Fibroblast of villous mesenchyme (primary cell): ENCODE data around the gene PYDC2. TPM values are rescaled to one million over a fixed set of nuclear protein-coding genes. Genes with fewer than 3 reads are reported as not detected.

Experiments
- DNase-seq: peaks from one replicate; pipeline ENCODE4 v3.0.0-alpha.2; 2010; ENCODE audit warnings: low read depth
- H3K4me3 ChIP-seq: 2 replicates; pipeline ENCODE4 v1.5.1; 2011; ENCODE audit warnings: low read depth, mild to moderate bottlenecking, low read length
- CTCF ChIP-seq: IDR thresholded peaks from 2 replicates; pipeline ENCODE4 v1.5.1; 2012; ENCODE audit warnings: low read depth, mild to moderate bottlenecking, low read length; ENCODE audit not compliant: insufficient read depth
- total RNA-seq: library from RNA; depleted of rRNA; stranded (reverse); fragments of >200 nt; gene quantifications from 2 replicates; pipeline ENCODE4 v1.2.3, GENCODE V29; 2012

The PYDC2 gene
- 1.9 TPM in 1 of 2 replicates, not detected in the other for total RNA-seq

DNA sequence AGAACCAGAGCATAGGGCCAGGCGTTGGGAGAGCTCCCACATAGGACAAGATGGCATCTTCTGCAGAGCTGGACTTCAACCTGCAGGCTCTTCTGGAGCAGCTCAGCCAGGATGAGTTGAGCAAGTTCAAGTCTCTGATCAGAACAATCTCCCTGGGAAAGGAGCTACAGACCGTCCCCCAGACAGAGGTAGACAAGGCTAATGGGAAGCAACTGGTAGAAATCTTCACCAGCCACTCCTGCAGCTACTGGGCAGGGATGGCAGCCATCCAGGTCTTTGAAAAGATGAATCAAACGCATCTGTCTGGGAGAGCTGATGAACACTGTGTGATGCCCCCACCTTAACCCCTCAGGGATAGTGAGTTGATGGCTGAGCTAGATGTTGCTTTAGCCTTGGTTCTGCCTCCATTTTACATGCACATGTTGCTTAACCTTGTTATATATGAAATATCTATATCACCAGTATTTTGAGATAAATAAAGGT, at the start of gene PYDC2:
Gene PYDC2, plus strand, starts transcription at position 51 of the 483 bp plus-strand sequence. Its CDS starts 0 bp downstream, at position 51.
- no peak for DNase-seq
- TF ChIP-seq CTCF: no peak
- H3K4me3 ChIP-seq: no peak within 1 kb of the TSS

DNA sequence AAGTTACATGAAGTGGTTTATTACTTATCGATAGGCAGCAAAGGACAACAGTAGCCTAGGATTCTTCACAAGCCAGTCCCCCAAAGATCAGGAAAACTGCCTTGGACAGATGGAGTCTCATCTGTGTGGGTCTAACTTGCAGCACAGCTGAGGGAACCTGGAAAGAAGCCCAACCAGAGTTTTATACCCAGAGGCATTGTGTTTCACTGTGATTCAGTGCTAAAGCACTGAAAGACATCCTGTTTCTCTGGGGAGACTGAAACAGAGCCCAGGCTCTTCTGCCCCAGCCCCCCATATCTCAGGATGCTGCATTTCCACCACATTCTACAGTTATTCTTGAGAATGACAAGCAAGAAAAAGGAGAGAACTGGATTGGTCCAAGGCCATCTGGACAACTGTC, 48.2 kb upstream of the PYDC2 start:
- TF ChIP-seq CTCF: no peak
- peak; percentile 80 for DNase-seq
- no peak overlapping the region for H3K4me3 ChIP-seq

DNA sequence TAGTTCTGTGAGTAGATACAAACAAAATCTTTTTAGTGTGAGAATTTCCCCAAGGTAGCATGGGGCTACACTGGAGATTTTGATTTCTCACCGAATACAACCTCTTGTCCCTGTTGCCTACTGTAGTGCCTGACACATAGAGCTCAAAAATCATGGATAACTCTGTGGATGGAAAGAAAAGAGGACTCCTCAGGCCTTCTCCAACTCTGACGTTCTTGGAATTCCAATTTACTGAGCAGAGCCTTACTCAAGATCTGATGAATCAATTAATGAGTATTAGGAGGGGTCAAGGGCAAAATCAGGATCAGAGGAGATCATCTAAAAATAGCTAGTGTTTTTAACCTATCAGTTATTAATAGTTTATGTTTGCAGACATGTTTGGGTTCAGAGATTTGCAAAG, 46.7 kb upstream of the PYDC2 start:
- DNase-seq: no peak
- H3K4me3 ChIP-seq: no peak overlapping the region
- no peak for TF ChIP-seq CTCF

DNA sequence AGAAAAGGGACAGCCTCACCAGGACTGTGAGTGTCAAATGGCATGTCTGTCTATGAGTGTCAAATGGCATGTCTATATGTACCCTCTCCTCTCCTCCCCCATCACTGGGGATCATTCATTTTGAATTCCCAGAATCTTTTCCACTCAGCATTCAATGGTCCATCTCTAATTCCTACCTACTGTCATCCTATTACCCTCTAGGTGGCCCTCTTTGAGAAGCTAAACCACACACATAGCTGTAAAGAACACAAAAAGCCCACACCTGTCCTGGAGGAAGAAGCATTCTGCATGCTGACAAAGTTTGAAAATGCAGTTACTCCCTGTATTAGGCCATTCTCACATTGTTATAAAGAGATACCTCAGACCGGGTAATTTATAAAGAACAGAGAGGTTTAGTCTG, 46.2 kb upstream of the PYDC2 start:
- TF ChIP-seq CTCF: no peak
- no peak for DNase-seq
- no peak overlapping the region for H3K4me3 ChIP-seq

DNA sequence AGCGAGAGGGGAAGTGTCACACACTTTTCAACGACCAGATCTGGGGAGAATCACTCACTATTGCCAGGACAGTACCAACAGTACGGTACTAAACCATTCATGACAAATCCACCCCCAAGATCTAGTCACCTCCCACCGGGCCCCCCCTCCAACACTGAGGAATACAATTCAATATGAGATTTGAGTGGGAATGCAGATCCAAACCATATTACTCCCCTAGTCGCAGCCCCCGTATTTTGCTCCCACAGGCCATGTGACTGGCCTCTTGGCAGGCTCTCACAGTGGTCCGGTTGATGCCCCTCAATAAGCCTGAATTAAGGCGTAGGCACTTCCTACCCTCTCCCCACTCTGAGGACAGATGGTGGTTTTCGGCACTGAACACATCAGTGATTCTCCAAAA, 45.4 kb upstream of the PYDC2 start:
- TF ChIP-seq CTCF: no peak
- no peak overlapping the region for H3K4me3 ChIP-seq

GRCh38 chr3:191417457-191417729, 43.6 kb upstream of the PYDC2 start:
- H3K4me3 ChIP-seq: no peak overlapping the region
- DNase-seq: no peak
- TF ChIP-seq CTCF: no peak

More for the DNA sequence above, 45.4 kb upstream of the PYDC2 start:
- DNase-seq: no peak

GRCh38 chr3:191420771-191421170, 40.2 kb upstream of the PYDC2 start:
- H3K4me3 ChIP-seq: no peak overlapping the region
- TF ChIP-seq CTCF: no peak
- DNase-seq: peak; percentile 3
